Endodermal cell (in vitro differentiated cells): ENCODE measurements around the gene CDH13. TPM values are rescaled to one million over a fixed set of nuclear protein-coding genes. Genes with fewer than 3 reads are reported as not detected.

Experiments
- DNase-seq: peaks from one replicate; pipeline ENCODE4 v3.0.0-alpha.2; 2017
- H3K27ac ChIP-seq: 2 replicates; pipeline ENCODE4 v1.5.1; 2013; ENCODE audit warnings: mild to moderate bottlenecking, low read depth, low read length, moderate library complexity
- H3K27me3 ChIP-seq: 2 replicates; pipeline ENCODE4 v1.6.1; 2013; ENCODE audit warnings: mild to moderate bottlenecking, low read length, moderate library complexity; ENCODE audit not compliant: insufficient read depth, control insufficient read depth, poor library complexity, severe bottlenecking
- H3K36me3 ChIP-seq: 2 replicates; pipeline ENCODE4 v1.7.0; 2013; ENCODE audit warnings: mild to moderate bottlenecking, low read length, moderate library complexity; ENCODE audit not compliant: control insufficient read depth, insufficient read depth
- H3K4me1 ChIP-seq: one replicate; pipeline ENCODE4 v1.7.0; 2013; ENCODE audit warnings: low read length; ENCODE audit not compliant: control insufficient read depth, insufficient read depth
- H3K4me3 ChIP-seq: 2 replicates; pipeline ENCODE4 v1.5.1; 2013; ENCODE audit warnings: mild to moderate bottlenecking, low read length, moderate library complexity
- H3K9ac ChIP-seq: 2 replicates; pipeline ENCODE4 v1.6.1; 2013; ENCODE audit warnings: mild to moderate bottlenecking, low read length, moderate library complexity; ENCODE audit not compliant: poor library complexity, severe bottlenecking; ENCODE audit errors: extremely low read depth
- H3K9me3 ChIP-seq: 2 replicates; pipeline ENCODE4 v1.6.1; 2013; ENCODE audit warnings: mild to moderate bottlenecking, low read length, moderate library complexity; ENCODE audit not compliant: control insufficient read depth
- H3K27ac Mint-ChIP-seq: 2 replicates; pipeline ENCODE4 v1.8.0; 2020; ENCODE audit warnings: mixed read lengths
- H3K27me3 Mint-ChIP-seq: 2 replicates; pipeline ENCODE4 v1.8.0; 2021; ENCODE audit warnings: mild to moderate bottlenecking, mixed read lengths; ENCODE audit not compliant: insufficient read depth
- H3K36me3 Mint-ChIP-seq: 2 replicates; pipeline ENCODE4 v1.8.0; 2020; ENCODE audit warnings: low read depth, mixed read lengths
- H3K4me1 Mint-ChIP-seq: 2 replicates; pipeline ENCODE4 v1.8.0; 2020; ENCODE audit warnings: mixed read lengths
- H3K4me3 Mint-ChIP-seq: 2 replicates; pipeline ENCODE4 v1.8.0; 2020; ENCODE audit warnings: mild to moderate bottlenecking, moderate library complexity, mixed read lengths
- H3K9me3 Mint-ChIP-seq: 2 replicates; pipeline ENCODE4 v1.8.0; 2020; ENCODE audit warnings: mild to moderate bottlenecking, mixed read lengths
- WGBS, 2 experiments: methylation state at CpG; one replicate each; pipeline versions ENCODE4 v1.1.5 to v1.1.7; 2013; ENCODE audit warnings: missing lambda C conversion rate in 2 of 2, mixed read lengths in 1 of 2; ENCODE audit not compliant: insufficient coverage in 1 of 2, insufficient read length in 1 of 2; 5-methylcytosine and 5-hydroxymethylcytosine counted together
- total RNA-seq, 2 donors: library from RNA; stranded (reverse); fragmentation: NEBNext Ultra II Directional in 1 of 2; extraction: Animal tissue kit (Norgen Biotek cat#: 25700) in 1 of 2; gene quantifications; 2 replicates in 1 of 2; 3 replicates in 1 of 2; pipeline ENCODE4 v1.2.1, GENCODE V29; 2021
- TF ChIP-seq, protein P1 (sequence below): fragments of 200-600 bp; sonication (generic); conservative IDR thresholded peaks from 2 replicates; pipeline ENCODE4 v1.5.0; 2021; ENCODE audit warnings: antibody characterized with exemption, mild to moderate bottlenecking

Gene CDH13
- total RNA-seq, 2 donors from 2014 or later, result 0.86 to 1.8 TPM

DNA sequence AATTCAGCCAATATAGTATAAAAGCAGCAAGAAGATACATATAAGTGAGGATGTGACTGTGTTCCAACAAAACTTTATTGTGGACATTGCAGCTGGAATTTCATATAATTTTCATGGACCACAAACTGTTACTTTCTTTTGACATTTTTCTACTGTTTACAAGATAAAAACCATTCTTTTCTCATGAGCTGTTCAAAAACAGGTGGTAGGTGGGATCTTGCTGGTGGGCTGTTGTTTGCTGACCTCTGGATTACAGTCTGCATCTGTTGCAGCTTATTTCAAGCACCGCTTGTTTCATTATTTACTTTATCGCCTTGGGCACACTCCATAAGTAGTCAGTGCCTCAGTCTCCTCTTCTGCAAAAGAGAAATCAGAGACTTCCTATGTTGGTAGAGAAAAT is 99.5 kb downstream of the CDH13 start:
- 100% methylated on average over 2 of the region's 2 CpGs for WGBS, 2 experiments
- H3K27me3 Mint-ChIP-seq, result no peaks in the 10 kb centered on the region
- H3K27ac Mint-ChIP-seq, result no peak overlapping the region
- Histone ChIP-seq H3K27me3 (no peaks in the 10 kb centered on the region), H3K4me1 (no peaks in the 10 kb centered on the region), H3K9me3 (peaks cover 14% of the 10 kb centered on the region), H3K27ac (no peak overlapping the region), H3K9ac (no peak overlapping the region), H3K4me3 (no peak overlapping the region), H3K36me3 (no peaks in the 10 kb centered on the region)
- TF ChIP-seq, protein P1, sequence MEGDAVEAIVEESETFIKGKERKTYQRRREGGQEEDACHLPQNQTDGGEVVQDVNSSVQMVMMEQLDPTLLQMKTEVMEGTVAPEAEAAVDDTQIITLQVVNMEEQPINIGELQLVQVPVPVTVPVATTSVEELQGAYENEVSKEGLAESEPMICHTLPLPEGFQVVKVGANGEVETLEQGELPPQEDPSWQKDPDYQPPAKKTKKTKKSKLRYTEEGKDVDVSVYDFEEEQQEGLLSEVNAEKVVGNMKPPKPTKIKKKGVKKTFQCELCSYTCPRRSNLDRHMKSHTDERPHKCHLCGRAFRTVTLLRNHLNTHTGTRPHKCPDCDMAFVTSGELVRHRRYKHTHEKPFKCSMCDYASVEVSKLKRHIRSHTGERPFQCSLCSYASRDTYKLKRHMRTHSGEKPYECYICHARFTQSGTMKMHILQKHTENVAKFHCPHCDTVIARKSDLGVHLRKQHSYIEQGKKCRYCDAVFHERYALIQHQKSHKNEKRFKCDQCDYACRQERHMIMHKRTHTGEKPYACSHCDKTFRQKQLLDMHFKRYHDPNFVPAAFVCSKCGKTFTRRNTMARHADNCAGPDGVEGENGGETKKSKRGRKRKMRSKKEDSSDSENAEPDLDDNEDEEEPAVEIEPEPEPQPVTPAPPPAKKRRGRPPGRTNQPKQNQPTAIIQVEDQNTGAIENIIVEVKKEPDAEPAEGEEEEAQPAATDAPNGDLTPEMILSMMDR, result no peak
- peaks cover 3% of the 10 kb centered on the region for H3K9me3 Mint-ChIP-seq
- DNase-seq, result no peak
- H3K36me3 Mint-ChIP-seq, result no peaks in the 10 kb centered on the region
- peaks cover 2% of the 10 kb centered on the region for H3K4me1 Mint-ChIP-seq
- H3K4me3 Mint-ChIP-seq, result no peak overlapping the region

DNA sequence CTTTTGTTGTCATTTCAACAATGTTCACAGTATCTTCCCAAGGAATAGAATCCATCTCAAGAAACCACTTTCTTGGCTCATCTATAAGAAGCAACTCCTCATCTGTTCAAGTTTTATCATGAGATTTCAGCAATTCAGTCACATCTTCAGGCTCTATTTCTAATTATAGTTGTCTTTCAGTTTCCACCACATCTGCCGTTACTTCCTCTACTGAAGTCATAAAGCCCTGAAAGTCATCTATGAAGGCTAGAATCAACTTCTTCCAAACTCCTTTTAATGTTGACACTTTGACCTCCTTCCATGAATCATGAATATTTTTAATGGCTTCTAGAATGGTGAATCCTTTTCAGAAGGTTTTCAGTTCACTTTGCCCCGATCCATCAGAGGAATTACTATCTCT is 102.1 kb downstream of the CDH13 start:
- Mint-ChIP-seq H3K27me3 (no peaks in the 10 kb centered on the region), H3K4me3 (no peak overlapping the region), H3K27ac (no peak overlapping the region), H3K36me3 (no peaks in the 10 kb centered on the region), H3K9me3 (peaks cover 3% of the 10 kb centered on the region), H3K4me1 (peaks cover 2% of the 10 kb centered on the region)
- TF ChIP-seq, protein P1, result no peak
- peaks cover 14% of the 10 kb centered on the region for H3K9me3 ChIP-seq
- 93% methylated on average over 2 of the region's 2 CpGs; no CpG with 5 or more reads in 1 of the 2 experiments for whole genome bisulfite sequencing, 2 experiments
- no peaks in the 10 kb centered on the region for H3K27me3 ChIP-seq
- H3K27ac ChIP-seq, result no peak overlapping the region
- H3K4me3 ChIP-seq, result no peak overlapping the region
- no peak for DNase-seq
- no peak overlapping the region for H3K9ac ChIP-seq
- H3K36me3 ChIP-seq, result no peaks in the 10 kb centered on the region
- no peaks in the 10 kb centered on the region for H3K4me1 ChIP-seq

DNA sequence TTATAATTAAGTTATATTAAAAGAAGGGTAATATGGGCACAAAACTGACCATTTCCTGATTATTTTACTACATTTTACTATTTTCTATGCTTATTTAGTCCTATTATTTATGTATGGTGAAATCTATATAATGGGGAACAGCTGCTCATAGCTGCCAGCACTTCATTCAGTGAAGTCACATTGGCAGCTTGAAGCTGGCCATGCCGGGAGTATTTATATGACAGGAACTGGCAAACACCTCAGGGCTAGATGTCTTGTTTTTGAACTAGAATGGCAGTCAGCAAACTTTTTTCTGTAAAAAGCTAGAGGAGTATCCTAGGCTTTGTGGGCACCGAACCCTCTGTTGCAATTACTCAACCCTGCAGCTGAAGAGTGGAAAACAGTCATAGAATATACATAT is 104.1 kb downstream of the CDH13 start:
- peaks cover 14% of the 10 kb centered on the region for H3K9me3 ChIP-seq
- H3K4me3 ChIP-seq, result no peak overlapping the region
- DNase-seq, result no peak
- H3K4me1 ChIP-seq, result no peaks in the 10 kb centered on the region
- no peaks in the 10 kb centered on the region for H3K36me3 ChIP-seq
- H3K27ac Mint-ChIP-seq, result no peak overlapping the region
- no peak overlapping the region for H3K9ac ChIP-seq
- WGBS, 2 experiments, result 99 to 100% methylated on average over 1 to 2 of the region's 2 CpGs
- peaks cover 3% of the 10 kb centered on the region for H3K9me3 Mint-ChIP-seq
- no peaks in the 10 kb centered on the region for H3K27me3 Mint-ChIP-seq
- H3K36me3 Mint-ChIP-seq, result no peaks in the 10 kb centered on the region
- H3K27me3 ChIP-seq, result no peaks in the 10 kb centered on the region
- TF ChIP-seq, protein P1, result no peak
- peaks cover 2% of the 10 kb centered on the region for H3K4me1 Mint-ChIP-seq
- no peak overlapping the region for H3K27ac ChIP-seq
- H3K4me3 Mint-ChIP-seq, result no peak overlapping the region
